ENCODE measurements around the gene KRT16.
A peak's percentile ranks its signal among the peaks of the same experiment; 100 is the strongest.
"Not testable (repeated sequence)": the region's sequence is repeated elsewhere in the genome, so short reads cannot be mapped to it uniquely, and the experiment has no call there.

Gene KRT16

DNA sequence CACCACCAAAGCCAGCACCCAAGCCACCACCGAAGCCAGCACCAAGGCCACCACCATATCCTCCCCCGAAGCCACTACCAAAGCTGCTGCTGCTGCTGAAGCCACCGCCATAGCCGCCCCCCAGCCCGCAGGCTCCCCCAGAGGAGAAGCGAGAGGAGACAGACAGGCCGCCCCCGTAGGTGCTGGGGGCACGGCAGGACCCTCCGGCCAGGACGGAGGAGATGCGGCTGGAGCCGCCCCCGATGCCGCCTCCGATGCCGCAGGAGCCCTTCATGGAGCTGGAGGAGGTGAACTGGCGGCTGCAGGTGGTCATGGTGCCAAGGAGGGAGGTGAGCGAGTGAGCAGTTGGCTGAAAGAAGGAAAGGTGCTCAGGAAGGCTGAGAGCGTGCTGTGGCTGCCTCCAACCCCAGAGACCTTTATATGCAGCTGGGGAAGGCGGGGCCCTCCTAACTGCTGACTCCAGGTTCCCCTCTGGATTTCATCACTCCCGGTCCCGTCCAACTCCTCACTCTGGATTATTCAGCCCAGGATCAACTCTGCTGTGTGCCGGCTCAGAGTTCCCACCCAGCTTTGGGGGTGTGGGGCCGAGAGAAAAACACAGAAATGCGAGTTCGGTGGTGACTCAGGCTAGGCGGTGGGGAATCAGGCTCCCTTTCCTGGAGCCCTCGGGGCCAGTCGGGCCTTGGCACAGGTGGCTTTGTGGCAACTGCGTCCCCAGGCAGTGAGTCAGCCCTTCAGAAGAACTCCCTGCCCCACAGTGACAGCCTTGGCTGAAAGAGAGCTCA lies at the start of gene KRT16:
TSS of gene KRT16 (minus strand) at position 392 of the 785 bp plus-strand sequence. CDS start at position 313, 79 bp downstream.
- not testable (repeated sequence) for DNase-seq

DNA sequence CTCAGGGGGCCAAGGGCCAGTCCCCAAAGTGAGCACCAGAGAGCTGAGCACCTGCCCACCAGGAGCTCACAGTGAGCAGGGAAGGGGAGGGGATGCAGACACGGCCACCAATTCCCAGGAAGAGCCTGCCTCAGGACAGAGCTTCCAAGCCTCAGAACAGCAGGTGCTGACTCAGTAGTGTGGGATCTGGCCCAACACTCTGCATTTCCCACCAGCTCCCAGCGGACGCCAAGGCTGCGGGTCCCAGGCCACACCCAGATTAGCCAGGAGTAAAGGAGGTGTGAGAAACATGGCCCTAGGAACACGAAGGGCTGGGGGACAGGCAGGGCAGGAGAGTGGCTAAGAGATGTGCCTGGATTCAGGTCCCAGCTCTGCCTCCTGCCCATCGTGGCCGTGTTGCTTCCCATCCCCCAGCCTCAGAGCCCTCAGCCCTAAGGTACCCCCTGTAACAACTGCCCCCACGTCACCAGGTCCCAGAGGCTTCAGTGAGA lies 47.7 kb upstream of the KRT16 start:
- no peak for DNase-seq

DNA sequence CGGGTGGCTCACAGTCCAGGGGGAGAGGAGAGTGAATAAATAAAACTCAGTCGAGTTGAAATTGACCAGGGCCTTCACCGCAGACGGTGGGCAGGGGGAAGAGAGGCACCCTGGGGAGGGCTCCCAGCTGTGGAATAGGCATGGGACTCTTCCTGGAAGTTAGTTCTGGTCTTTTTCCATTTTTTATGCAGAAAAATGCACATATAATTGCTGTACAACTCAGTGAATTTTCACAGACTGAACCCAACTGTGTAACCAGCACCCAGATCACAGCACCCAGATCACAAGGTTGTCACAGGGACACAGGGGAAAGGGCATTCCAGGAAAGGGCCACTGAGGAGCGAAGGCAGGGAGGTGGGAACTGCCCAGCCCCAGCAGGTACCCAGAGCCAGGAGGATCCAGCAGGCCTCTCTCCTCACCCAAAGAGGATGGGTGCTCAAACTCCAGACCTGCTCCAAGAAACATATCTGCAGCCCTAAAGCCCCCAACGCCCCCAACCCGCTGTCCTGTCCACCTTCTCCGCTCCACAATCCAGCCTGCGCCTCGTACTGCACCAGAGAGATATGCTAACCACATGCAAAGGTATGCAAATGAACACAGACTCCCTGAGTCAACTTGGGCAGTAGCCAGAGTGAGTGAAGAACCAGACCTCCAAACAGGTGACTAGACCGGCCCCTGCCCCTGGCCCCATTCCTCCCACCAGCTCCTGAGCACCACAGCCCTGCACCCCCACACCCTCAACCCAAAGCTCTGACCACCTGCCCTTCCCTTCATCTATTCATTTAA lies 47.1 kb upstream of the KRT16 start:
- DNase-seq, result no peak

DNA sequence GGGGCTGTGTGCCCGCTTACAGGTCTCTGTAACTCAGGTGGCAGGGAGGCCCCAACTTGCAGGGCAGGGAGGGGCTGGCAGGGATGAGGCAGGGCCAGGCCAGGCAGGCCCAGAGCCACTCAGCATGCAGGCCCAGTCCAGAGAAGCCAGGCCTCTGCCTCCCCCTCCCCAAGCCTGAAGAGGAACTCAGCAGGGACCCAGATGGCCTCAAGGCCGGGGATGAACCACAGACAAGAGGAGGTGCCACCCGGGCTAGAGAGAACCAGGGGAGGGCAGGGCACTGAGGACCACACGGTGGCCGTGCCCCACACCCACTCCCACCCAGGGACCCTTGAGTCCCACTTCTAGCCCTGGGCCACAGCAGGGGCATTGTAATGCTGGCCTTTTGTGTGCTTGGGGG lies 46.3 kb upstream of the KRT16 start:
- DNase-seq, result no peak

DNA sequence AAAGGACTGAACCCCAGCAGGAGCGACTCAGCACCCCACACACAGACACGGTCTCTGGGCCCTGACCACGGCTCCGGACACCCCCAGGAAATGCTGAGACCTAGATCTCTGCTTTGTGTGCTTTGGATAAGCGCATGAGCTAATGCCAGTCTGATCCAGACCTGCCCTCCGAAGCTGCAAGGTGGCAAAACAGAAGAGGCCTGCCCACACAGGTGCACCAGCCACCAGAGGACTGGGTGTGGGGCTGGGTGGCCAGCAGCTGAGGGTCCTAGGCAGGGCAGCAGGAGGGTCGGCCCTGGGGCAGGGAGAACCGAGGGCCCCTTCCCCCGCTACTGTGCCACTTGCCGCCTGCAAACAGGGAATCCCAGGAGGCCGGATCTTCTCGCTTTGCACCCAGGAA lies 45.4 kb upstream of the KRT16 start:
- no peak for DNase-seq

DNA sequence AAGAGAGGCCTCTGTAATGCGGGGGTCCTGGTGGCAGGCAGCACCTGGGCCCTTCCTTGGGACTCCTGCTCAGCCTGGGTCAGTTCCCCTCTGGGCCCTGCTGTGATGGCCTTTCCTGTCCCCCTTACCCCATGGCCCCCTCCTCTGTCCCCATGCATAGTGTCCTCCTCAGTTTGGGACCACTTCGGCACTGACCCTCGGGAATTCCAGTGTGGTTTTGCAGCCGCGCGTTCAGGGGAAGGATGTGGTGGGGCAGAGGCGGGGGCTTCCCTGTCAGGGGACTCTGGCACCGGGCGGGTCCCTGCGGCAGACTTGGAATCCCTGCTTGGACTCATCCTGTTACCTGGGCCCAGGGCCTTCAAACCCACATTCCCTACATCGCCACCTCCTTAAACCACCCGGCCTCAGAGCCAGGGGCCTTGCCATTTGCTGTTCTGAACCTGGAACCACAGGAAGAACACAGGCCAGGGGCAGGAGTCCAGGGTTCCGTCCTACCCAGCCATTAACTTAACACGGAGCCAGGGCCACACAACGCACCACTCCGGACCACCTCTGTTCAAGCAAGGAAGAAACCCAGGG lies 44.7 kb upstream of the KRT16 start:
- DNase-seq, result no peak

DNA sequence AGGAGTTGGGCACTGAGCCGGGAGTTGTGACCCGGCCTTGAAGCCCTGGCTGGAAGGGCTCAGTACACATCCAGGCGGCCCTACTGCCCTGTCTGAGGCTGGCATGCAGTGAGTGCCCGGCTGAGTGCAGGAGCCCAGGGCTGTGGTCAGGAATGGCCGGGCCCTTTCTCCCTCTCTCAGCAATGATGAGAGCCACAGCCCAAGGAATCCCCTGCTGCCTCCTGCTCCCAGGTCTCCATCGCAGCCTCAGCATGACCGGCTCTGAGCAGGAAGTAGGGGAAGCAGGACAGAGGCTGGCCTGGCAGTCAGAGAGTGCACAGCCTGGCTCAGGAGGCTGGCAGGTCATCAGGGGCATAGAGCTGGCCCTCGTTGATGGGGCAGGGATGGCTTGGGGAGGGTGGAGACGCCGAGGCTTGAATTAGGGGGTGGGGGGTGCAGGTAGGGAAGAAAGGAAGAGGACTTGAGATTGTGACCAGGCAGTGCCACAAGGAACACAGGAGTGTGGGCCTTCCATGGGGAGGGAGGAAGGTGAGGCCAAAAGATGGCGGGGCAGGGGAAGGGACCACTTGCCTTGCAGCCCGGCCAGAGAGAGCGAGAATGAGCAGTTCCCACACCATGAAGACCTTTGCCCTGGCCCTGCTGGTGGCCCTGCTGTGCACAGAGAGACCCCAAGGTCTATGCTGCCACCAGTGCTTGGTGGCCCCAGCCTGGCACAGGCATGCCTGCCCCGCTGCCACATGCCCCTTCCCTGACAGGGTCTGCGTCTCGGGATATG lies 43.9 kb upstream of the KRT16 start:
- no peak for DNase-seq

DNA sequence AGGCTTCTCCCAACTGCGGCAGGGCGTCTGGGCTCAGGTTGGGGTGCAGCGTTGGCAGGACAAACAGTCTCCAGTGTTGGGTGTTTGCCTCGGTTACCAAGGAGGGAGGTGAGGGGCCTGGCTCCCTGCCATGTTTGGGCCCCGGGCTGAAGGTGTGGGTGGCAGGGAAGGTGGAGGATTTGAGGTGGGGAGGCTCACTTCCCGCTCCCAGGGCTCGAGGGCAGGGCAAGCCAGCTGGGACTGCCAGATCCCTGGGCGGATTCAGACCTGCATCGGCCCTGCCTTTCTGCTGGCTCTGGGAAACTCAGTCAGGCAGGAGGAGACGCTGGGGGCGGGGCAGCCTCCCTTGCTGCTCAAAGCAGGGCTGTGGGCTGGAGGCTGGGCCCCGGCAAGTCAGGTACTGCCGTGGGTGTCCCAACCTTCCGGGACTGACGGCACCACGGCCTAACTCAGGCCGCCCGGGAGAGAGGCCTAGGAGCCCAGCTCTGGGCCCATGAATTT lies 43.1 kb upstream of the KRT16 start:
- DNase-seq, result no peak

DNA sequence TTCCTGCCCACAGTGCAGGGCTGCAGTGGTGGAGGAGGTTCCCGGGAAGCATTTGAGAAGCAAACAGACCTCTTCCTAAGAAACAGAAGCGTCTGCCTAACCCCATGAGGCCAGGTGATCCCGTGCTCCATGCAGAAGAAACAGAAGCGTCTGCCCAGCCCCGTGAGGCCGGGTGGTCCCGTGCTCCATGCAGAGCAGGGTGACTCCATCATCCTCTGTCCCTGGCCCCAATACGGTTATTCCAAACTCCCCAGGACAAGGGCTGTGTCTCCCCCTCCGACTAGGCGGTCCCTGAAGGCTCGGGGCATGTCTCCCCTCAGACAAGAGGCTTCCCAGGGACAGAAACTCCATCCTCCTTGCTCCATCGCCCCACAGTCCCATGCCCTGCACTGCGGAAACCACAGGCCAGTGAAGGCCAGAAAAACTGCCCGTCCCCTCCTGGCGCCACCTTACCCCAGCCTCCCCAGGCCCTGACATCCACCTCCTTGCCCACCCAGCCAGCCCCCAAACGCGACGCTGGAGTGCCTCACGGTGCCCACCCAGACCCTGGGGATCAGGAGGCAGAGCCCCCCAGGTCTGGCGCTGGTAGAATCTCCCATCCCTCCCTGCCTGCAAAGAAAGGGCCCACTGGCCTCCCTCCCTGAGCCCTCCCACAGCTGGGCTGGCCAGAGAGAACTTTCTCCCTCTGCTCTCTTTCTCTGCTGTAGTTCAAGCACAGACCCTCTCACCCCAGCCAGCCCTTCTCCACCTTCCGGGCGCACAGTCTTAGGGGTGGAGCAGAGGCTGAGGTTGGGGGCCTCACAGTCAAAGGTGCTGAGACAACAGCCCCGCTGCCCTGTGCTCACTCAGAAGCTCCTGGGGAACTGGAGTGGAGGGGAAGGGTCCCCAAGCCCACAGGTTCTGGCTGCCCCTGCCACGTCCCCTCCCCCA lies 42.4 kb upstream of the KRT16 start:
- no peak for DNase-seq

DNA sequence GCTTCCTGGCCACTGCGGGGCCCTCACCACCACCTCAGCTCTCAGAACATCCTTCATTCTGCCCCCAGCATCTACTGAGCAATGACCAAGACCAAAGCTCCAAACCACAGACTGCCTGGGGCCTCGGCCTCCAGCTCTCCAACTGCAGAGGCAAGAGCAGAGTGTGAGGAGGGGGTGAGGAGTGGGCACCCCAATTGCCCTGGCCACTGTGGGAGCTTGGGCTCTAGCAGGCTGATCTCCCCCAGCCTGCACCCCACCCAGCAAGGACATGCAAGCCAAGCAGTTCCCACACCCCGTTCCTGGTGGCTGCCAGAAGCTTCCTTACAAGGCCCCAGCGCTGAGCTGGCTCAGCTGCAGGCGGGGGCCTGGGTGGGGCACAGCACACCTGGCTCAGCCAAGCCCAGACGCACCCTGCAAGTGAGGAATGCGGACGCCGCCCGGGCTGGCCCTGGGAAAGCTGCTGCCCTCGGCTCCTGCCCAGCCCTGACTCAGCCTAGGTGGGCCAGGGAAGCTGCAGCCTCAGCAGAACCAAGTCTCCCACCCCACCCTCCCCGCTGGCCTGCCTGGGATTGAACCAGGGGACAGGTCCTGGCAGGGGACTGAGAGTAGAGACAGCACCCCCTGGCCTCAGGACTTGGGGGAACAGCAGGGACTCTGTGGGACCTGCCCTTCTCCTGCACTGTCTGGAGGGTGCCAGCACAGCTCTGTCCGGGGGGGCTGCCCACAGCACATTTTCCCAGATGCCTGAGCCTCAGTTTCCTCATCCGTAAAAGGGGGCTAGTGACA lies 41.5 kb upstream of the KRT16 start:
- no peak for DNase-seq

DNA sequence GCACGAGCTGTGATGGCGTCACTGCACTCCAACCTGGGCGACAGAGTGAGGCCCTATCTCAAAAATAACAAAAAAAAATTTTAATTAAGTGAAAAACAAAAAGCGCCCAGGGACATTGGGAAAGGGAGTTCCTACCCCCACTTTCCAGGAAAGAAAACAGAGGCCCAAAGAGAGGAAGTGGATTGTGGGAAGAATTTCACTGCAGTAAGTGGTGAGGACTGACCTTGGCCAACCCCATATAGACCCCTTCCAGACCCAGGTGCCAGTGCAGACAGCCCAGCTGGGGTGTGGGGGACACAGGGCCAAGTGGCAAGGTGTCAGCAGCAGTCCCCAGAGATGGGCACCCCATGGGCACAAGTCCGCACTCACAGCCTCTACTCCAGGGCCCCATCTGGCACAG lies 40.9 kb upstream of the KRT16 start:
- DNase-seq, result no peak

DNA sequence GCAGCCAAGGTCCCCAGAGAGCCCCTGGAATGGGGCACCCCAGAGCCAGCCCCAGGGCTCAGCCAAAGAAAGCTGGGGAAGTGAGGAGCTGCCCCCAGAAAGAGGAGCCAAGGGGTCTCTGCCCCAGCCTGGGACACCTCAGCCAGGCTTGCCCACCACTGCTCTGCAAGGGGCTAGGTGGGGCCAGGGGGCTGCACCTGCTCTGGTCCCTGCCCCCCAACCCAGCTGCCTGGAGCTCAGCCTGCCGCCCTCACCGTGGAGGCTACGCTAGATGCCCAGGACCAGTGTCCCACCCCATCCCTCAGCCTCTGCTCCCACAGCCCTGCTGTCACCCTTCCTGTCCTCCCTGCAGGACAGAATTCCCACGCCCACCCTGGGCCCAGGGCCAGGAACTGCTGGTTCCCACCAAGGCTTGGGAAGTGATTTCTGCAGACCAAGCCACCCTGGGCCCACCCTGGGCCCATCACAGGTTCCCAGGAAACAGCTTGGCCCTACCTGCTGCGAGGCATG lies 39.9 kb upstream of the KRT16 start:
- no peak for DNase-seq

DNA sequence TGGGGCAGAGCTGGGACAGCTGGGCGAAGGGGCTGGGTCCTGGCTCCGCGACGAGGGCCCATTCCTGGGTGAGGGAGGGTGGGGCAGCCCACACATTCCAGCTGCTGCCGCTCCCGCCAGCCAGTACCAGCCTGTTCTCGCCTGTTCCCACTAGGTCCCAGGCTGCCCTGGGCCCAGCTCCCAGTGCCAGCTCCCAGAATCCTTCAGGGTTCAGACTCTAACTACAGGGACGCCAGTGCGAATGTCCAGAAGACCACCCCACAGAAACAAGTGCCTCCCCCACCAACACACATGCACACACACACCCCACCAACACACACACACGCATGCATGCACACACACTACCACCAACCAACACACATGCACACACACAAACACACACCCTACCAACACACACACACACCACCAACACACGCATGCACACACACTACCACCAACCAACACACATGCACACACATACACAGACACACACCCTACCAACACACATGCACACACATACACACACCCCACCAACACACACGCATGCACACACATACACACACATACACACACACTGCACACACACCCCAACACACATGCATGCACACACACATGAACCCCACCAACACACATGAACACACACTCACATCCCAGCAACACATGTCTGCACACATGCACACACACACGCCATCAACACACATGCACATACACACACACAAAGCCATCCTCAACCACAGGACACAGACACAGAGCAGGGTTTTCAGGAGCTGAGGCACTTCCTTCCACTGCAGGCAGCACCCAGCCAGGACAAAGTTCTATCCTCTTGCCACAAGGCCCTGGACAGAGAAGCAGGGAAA lies 39.3 kb upstream of the KRT16 start:
- no peak for DNase-seq

DNA sequence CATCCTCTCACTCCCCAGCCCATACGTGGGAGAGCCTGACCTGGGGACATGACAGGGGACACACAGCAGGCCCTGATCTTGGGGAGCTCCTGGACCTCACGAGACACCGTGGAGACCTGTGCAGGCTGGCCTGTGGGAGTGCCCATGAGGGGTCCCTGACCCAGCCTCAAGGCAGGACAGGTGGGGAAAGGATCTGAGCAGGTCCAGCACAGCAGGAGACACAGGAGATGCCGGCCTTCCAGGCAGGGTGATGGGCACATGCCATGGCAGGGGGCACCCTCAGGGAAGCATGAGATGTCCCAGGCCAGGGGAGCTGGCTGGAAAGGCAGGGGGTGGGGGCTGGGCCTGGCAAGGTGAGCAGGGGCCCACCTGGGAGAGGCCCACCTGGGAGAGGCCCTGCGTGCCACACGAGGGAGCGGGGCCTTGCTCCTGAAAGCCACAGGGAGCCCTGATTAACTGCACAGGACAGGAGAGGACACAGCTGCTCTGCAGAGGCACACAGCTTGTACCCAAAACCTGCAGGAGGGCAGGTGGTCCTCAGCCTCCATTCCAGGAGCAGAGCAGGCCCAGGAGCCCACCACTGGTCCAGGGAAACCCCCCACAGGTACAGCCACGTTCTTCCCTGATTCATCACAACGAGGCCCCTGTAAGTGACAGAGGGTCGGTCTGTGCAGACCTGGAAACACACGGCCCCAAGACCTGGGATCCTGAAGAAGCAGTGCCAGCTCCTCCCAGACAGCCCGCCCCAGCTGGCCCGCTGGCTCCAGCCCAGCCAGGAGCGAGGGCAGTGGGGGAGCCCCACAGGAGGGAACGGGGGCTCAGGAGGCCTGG lies 38.4 kb upstream of the KRT16 start:
- DNase-seq, result no peak

DNA sequence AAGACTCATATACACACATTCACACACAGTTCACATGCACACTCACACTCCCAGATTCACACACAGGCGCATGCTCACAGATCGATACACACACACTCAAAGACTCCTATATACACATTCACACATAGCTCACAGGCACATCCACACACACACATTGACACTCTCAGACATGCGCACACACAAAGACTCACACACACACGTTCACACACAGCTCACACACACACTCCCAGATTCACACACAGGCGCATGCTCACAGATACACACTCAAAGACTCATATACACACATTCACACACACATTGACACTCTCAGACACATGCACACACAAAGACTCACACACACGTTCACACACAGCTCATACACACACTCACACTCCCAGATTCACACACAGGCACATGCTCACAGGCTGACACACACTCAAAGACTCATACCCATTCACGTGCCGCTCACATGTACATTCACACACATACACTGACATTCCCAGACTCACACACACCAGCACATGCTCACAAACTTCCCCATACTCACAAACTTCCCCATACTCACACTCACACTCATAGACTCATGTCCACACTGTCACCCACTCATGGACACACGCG lies 37.5 kb upstream of the KRT16 start:
- DNase-seq, result no peak

DNA sequence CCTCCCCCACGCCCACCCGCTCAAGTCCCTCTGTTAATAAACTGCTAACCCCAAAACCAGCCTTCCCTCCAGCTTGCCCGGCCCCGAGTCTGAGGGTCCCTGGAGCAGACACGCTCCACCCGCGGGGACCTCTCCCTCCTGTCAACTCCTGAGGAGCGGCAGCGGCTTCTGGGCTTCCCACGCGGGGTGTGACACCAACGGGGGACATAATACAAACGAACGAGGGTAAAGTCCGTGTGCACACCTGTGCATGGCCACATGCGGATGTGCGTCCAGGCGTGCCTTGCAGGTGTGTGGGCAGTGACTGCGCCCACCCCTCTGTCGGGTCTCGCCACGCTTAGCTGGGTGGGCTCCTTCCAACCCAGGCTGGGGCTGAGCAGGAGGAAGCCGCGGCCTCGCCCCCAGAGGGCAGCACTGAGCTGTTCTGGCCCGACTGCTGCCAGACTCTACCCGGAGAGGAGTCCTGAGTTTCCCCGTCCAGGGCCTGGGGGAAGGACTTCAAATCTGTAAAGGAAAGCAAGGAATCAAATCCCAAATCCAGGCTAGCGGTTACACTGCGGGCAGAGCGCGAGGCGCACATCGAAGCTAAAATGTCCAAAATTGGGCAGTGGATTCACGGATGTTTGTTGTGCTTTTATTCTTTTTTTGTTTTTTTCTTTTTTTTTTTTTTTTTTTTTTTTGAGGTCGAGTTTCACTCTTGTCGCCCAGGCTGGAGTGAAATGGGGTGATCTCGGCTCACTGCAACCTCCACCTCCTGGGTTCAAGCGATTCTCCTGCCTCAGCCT lies 36.0 kb upstream of the KRT16 start:
- peak; percentile 83 to 84 for DNase-seq

DNA sequence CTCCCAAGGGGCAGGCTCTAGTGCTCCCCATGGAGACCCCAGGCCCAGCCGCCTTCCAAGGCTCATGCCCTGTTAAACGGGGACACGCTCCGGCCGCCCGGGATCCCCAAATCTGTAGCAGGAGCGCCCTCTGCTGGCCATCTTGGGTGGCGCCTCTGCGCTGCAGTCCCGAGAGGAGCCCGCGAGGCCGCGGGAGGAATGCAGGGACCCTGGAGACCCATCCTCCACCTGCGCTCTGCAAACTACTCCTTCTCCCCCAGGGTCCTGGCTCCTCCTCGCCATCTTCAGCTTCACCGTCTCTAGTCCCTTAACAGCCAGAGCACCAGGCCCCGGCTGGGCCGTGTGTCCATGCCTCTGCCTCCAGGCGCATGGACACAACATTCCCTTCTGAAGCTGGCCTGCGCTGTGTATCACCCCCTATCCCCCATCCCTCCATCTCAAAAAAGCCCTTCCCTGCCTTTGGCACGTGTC lies 35.4 kb upstream of the KRT16 start:
- peak; percentile 85 for DNase-seq
